ENCODE results near the gene CBLC.

DNA sequence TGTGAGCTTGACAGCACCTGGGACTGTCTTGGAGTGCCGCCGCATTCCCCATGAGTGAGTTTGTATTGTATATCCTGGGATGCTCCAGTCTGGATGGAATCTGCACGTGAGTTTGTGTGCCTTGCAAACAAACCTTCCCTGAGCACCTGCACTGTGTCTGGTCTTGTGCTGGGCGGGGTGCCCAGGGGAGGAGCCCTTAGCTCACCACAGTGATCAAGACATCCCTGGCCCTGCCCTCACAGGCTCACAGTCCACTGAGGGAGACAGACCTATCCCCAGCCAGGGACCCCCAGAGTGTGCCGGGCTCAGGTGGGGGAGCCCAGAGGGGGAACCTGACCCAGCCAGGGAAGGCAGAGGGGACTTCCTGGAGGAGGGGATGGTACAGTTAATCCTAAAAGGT is 29.5 kb downstream of the CBLC start:
- TF ChIP-seq, protein P1, sequence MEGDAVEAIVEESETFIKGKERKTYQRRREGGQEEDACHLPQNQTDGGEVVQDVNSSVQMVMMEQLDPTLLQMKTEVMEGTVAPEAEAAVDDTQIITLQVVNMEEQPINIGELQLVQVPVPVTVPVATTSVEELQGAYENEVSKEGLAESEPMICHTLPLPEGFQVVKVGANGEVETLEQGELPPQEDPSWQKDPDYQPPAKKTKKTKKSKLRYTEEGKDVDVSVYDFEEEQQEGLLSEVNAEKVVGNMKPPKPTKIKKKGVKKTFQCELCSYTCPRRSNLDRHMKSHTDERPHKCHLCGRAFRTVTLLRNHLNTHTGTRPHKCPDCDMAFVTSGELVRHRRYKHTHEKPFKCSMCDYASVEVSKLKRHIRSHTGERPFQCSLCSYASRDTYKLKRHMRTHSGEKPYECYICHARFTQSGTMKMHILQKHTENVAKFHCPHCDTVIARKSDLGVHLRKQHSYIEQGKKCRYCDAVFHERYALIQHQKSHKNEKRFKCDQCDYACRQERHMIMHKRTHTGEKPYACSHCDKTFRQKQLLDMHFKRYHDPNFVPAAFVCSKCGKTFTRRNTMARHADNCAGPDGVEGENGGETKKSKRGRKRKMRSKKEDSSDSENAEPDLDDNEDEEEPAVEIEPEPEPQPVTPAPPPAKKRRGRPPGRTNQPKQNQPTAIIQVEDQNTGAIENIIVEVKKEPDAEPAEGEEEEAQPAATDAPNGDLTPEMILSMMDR (IDR thresholded peaks at IDR 0.05), result no peak
- TF ChIP-seq POLR2AphosphoS5 (IDR thresholded peaks at IDR 0.05) (no peak), POLR2A (IDR thresholded peaks at IDR 0.05) (no peak)
